GM21528 (cell line): ENCODE data around the gene DNAH14.
"Not testable (repeated sequence)": the region's sequence is repeated elsewhere in the genome, so short reads cannot be mapped to it uniquely, and the experiment has no call there.

Experiments
- ATAC-seq: cut with Tn5 transposase; IDR thresholded peaks from one replicate; pipeline ENCODE4 v1.9.1; 2021; ENCODE audit warnings: mild to moderate bottlenecking, moderate library complexity; ENCODE audit not compliant: unreplicated experiment, low FRiP score

Gene DNAH14

DNA sequence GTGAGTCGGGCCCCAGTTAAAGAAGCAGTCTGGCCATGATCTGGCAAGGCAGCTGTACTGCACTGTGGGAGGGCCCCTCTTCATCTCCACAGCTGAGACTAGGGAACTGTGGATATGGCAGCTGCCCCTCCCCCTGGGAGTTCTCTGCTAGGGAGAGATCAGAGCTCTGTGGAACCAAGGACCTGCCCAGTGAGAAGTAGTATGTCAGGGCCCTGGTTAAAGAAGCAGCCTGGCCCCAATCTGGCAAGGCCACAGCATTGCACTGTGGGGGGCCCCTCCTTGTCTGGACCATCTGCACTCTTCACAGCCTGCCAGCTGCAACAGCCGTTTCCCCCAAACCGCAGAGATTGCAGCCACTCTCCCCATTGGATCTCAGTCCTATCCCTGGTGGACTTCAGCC, 208.5 kb downstream of the DNAH14 start:
- ATAC-seq = no peak

DNA sequence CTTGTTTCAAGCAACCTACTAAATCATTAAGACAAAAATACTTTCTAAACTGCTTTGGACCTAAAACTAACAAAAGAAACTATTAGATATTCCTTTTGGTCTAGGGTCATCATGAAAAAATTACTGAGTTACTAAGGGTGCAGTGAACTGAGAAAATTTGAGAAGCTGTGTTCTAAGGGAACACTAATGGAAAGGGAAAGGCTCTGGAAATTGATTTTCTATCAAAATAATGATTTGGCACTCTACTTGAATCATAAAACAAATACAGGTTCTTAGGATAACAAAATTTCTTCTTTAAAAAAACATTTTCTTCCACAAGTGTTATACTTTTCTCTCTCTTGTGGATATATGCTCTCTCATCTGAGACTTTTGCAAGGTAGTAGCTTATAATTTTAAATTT, 213.5 kb downstream of the DNAH14 start:
- ATAC-seq = no peak

DNA sequence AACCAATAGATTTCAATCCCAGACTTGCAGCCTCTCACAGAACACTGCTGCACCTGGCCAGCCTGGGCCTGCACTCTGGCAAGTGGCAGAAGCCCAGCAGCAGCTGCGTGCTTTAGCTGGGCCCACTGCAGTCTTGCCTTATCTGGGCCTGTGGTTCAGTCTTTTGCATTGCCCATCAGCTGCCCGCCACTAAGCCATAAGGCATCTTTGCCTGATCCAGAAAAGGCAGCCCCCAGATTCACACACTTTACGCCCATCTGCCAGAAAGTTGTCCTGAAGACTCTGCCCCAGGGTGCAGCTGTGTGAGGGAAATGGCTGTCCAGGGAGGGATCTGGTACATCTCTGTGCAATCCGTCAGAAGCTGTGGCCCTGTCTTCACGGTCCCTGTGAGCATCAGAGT, 217.0 kb downstream of the DNAH14 start:
- ATAC-seq = no peak

GRCh38 chr1:225147791-225148190, 218.3 kb downstream of the DNAH14 start:
- not testable (repeated sequence) for ATAC-seq

- ATAC-seq = no peak
Observed at GRCh38 chr1:225152061-225152460, 222.6 kb downstream of the DNAH14 start.

- no peak for ATAC-seq
Observed at GRCh38 chr1:225155555-225155954, 226.1 kb downstream of the DNAH14 start.

DNA sequence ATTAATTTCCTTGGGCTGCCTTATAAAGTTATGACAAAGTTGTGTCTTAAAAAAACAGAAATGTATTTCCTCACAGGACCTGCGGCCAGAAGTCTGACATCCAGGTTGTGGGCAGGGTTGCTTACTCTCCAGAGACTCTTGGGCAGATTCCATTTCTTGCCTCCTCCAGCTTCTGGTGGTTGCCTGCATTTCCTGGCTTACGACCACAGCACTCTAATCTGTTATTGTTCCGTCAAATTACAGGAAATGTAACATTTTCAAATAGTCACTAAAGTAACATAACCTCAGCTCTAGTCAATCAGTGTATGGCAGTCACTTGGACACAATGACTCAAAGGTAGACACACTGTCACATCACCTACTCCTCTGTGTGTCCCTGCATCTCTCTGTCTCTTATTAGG, 226.8 kb downstream of the DNAH14 start:
- ATAC-seq = no peak

DNA sequence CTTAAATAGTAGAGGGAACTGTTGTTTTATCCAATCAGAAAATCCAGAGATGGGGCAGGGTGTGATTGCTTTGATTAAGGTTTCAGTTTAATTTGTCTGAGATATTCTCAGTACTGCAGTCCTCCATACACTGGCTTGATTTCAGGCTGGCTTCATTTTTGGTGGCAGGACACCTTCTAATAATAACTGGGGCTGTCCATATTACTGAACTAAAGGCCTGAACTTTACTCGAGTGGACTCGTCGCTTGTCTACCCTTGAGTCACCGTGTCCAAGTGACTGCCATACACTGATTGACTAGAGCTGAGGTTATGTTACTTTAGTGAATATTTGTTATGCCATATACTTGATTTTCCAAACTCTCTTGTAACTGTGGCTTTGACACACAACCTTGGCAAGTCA, 228.8 kb downstream of the DNAH14 start:
- ATAC-seq = no peak

DNA sequence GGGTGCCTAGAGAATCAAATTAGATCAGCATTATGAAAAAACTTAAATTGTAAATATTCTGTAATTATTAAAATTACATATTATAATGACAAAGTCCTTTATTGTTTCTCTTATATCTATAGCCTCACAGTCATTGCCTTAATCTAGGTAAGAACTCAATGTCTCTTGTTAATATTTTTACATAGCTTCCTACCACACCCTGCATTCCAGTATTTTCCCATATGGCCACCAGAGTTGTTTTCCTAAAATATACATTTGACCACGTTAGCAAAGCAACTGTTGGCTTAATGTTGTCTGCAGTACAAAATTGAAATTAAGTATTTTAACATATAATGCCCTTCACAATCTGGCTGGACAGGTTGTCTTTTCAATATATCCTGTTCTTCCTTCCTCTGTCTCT, 230.3 kb downstream of the DNAH14 start:
- ATAC-seq = no peak

GRCh38 chr1:225177409-225177808, 247.9 kb downstream of the DNAH14 start:
- ATAC-seq = not testable (repeated sequence)

DNA sequence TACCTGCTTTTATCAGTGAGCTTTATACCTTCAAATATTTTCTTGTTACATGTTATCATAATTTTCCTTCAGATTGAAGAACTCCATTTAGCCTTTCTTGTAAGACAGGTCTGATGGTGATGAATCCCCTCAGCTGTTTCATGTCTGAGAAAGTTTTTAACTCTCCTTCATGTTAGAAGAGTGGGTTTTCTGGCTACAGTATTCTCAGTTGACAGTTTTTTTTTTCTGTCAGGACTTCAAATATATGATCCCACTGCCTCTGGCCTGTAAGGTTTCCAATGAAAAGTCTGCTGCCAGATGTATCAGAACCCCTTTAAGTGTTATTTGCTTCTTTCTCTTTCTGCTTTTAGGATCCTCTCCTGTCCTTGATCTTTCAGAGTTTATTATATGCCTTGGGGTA, 250.2 kb downstream of the DNAH14 start:
- ATAC-seq = no peak

- ATAC-seq = no peak
Observed at GRCh38 chr1:225182716-225183115, 253.2 kb downstream of the DNAH14 start.

DNA sequence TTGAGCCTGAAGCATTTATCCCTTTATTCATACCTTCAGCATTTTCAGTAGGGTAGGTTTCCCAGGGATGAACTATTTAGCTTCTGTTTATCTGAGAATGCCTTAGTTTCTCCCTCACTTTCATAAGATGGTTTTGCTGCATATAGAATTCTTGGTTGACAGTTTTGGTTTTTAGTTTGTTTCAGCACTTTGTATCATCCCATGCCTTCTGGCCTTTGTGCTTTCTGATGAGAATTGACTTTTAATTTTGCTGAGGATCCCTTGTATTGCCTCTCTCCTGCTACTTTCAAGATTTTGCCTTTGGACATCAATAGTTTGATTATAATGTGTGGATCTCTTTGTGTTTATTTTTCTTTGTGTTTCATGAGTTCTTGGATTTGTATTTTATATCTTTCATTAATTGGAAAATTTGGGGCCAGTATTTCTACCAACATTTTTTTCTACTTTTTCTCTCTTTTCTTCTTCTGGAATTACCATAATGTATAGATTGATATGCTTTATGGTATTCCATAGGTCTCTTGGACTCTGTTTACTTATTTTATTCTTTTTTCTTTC, 261.8 kb downstream of the DNAH14 start:
- no peak for ATAC-seq

DNA sequence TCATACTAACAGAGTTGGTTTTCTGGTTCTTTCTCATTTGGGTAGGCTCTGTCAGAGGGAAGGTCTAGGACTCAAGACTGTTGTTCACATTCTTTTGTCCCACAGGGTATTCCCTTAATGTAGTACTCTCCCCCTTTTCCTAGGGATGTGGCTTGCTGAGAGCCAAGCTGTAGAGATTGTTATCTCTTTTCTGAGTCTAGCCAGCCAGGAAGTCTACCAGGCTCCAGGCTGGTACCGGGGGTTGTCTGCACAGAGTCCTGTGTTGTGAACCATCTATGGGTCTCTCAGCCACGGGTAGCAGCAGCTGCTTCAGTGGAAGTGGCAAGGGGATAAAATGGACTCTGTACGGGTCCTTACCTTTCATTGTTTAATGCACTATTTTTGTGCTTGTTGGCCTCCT, 272.0 kb downstream of the DNAH14 start:
- no peak for ATAC-seq

GRCh38 chr1:225207791-225208190, 278.3 kb downstream of the DNAH14 start:
- no peak for ATAC-seq

- ATAC-seq = no peak
Observed at GRCh38 chr1:225209153-225209552, 279.7 kb downstream of the DNAH14 start.

GRCh38 chr1:225210180-225210579, 280.7 kb downstream of the DNAH14 start:
- ATAC-seq = not testable (repeated sequence)

- not testable (repeated sequence) for ATAC-seq
Observed at GRCh38 chr1:225211694-225212442, 282.4 kb downstream of the DNAH14 start.

GRCh38 chr1:225224287-225224686, 294.8 kb downstream of the DNAH14 start:
- ATAC-seq = no peak

DNA sequence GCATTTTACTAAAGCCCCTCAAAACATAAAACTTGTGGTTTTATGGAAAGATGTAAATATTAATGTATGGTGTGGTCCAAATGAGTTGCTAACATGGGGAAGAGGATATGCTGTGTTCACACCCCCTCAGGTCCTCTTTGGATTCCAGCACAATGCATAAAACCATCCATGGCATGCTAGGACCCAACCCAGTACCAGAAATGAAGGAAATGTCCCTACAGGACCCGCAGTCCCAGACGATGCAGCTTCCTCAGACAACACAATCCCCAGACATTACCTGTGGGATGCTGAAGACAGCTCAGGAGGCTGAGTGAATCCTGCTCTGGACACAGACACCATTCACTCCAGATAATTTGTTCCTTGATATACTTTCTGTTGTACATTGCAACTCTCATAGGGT, 296.2 kb downstream of the DNAH14 start:
- ATAC-seq = no peak

- ATAC-seq = no peak
Observed at GRCh38 chr1:225228871-225229303, 299.4 kb downstream of the DNAH14 start.

- ATAC-seq = not testable (repeated sequence)
Observed at GRCh38 chr1:225229429-225229828, 300.0 kb downstream of the DNAH14 start.
